WTC11 (cell line): Measurements from ENCODE around the gene BPHL. TPM values are rescaled to one million over a fixed set of nuclear protein-coding genes. Genes with fewer than 3 reads are reported as not detected.
A peak's percentile ranks its signal among the peaks of the same experiment; 100 is the strongest.

Experiments used
- ATAC-seq: fragments of 200-7000 bp; cut with Tn5 transposase; 2 replicates; pipeline ENCODE4 v1.10.0; 2021; ENCODE audit warnings: mild to moderate bottlenecking, moderate library complexity
- CTCF ChIA-PET: fragments of 300-600 bp; sonication (Branson Sonifier 250); formaldehyde crosslinking; loops from one replicate; lab custom pipeline; 2021; ENCODE audit warnings: antibody characterized with exemption; lab: Charles Lee
- POLR2A ChIA-PET: fragments of 350-600 bp; sonication (Branson Sonifier 250); formaldehyde crosslinking; loops from one replicate; lab custom pipeline; 2021; ENCODE audit warnings: antibody characterized with exemption; lab: Charles Lee
- DNase-seq: peaks from one replicate; pipeline ENCODE4 v3.0.0; 2021; ENCODE audit warnings: low spot score
- H3K27ac Mint-ChIP-seq: 2 replicates; pipeline ENCODE4 v1.8.0; 2021; ENCODE audit warnings: mixed read lengths
- H3K27me3 Mint-ChIP-seq: 2 replicates; pipeline ENCODE4 v1.8.0; 2021; ENCODE audit warnings: low read depth, mild to moderate bottlenecking, moderate library complexity, mixed read lengths
- H3K36me3 Mint-ChIP-seq: 2 replicates; pipeline ENCODE4 v1.8.0; 2021; ENCODE audit warnings: mixed read lengths
- H3K4me1 Mint-ChIP-seq: 2 replicates; pipeline ENCODE4 v1.8.0; 2022; ENCODE audit warnings: mixed read lengths
- H3K4me3 Mint-ChIP-seq: 2 replicates; pipeline ENCODE4 v1.8.0; 2021; ENCODE audit warnings: mild to moderate bottlenecking, moderate library complexity, mixed read lengths
- H3K9me3 Mint-ChIP-seq: 2 replicates; pipeline ENCODE4 v1.8.0; 2021; ENCODE audit warnings: mixed read lengths
- CBFB ChIP-seq: sonication (generic); formaldehyde crosslinking; IDR thresholded peaks from 2 replicates; pipeline ENCODE4 v1.8.1; 2022; ENCODE audit warnings: mild to moderate bottlenecking, low read depth, missing genetic modification reagents
- CREB1 ChIP-seq: sonication (generic); formaldehyde crosslinking; IDR thresholded peaks from 2 replicates; pipeline ENCODE4 v1.8.0; 2023; ENCODE audit warnings: mild to moderate bottlenecking, missing genetic modification reagents
- GABPB1 ChIP-seq: sonication (generic); formaldehyde crosslinking; IDR thresholded peaks from 2 replicates; pipeline ENCODE4 v1.8.1; 2023; ENCODE audit warnings: mild to moderate bottlenecking, missing genetic modification reagents
- GRHL2 ChIP-seq: fragments of 250-450 bp; sonication (Bioruptor Pico); IDR thresholded peaks from 2 replicates; pipeline ENCODE4 v1.8.0; 2022; ENCODE audit warnings: mild to moderate bottlenecking, moderate library complexity; ENCODE audit not compliant: insufficient replicate concordance, severe bottlenecking
- IRF1 ChIP-seq: sonication (generic); formaldehyde crosslinking; IDR thresholded peaks from 2 replicates; pipeline ENCODE4 v1.8.0; 2023; ENCODE audit warnings: missing genetic modification reagents
- JUN ChIP-seq: sonication (generic); formaldehyde crosslinking; IDR thresholded peaks from 2 replicates; pipeline ENCODE4 v1.8.0; 2023; ENCODE audit warnings: mild to moderate bottlenecking, missing genetic modification reagents
- MLX ChIP-seq: sonication (generic); formaldehyde crosslinking; IDR thresholded peaks from 2 replicates; pipeline ENCODE4 v1.8.1; 2023; ENCODE audit warnings: mild to moderate bottlenecking, missing genetic modification reagents, moderate library complexity
- MXD4 ChIP-seq: fragments of 250-450 bp; sonication (Bioruptor Pico); IDR thresholded peaks from 2 replicates; pipeline ENCODE4 v1.8.0; 2021; ENCODE audit warnings: mild to moderate bottlenecking, moderate library complexity, borderline replicate concordance
- RELA ChIP-seq: sonication (generic); formaldehyde crosslinking; IDR thresholded peaks from 2 replicates; pipeline ENCODE4 v1.8.1; 2022; ENCODE audit warnings: missing genetic modification reagents, mild to moderate bottlenecking, borderline replicate concordance
- SMAD3 ChIP-seq: sonication (generic); formaldehyde crosslinking; IDR thresholded peaks from 2 replicates; pipeline ENCODE4 v1.8.0; 2022; ENCODE audit warnings: missing genetic modification reagents, mild to moderate bottlenecking, borderline replicate concordance
- SMAD4 ChIP-seq: sonication (generic); formaldehyde crosslinking; IDR thresholded peaks from 2 replicates; pipeline ENCODE4 v1.8.0; 2022; ENCODE audit warnings: mild to moderate bottlenecking, missing genetic modification reagents
- SOX15 ChIP-seq: fragments of 250-450 bp; sonication (Bioruptor Pico); IDR thresholded peaks from 2 replicates; pipeline ENCODE4 v1.9.0; 2021; ENCODE audit warnings: mild to moderate bottlenecking
- SP1 ChIP-seq: sonication (generic); formaldehyde crosslinking; conservative IDR thresholded peaks from 2 replicates; pipeline ENCODE4 v1.8.1; 2022; ENCODE audit warnings: missing genetic modification reagents
- TCF7 ChIP-seq: sonication (generic); formaldehyde crosslinking; IDR thresholded peaks from 2 replicates; pipeline ENCODE4 v1.8.0; 2022; ENCODE audit warnings: mild to moderate bottlenecking, low read depth, missing genetic modification reagents, moderate library complexity
- TEAD4 ChIP-seq: sonication (generic); formaldehyde crosslinking; IDR thresholded peaks from 2 replicates; pipeline ENCODE4 v1.8.0; 2022; ENCODE audit warnings: mild to moderate bottlenecking, missing genetic modification reagents
- USF1 ChIP-seq: sonication (generic); formaldehyde crosslinking; IDR thresholded peaks from 2 replicates; pipeline ENCODE4 v1.8.0; 2022; ENCODE audit warnings: mild to moderate bottlenecking, missing genetic modification reagents
- USF2 ChIP-seq: sonication (generic); formaldehyde crosslinking; IDR thresholded peaks from 2 replicates; pipeline ENCODE4 v1.8.1; 2023; ENCODE audit warnings: mild to moderate bottlenecking, missing genetic modification reagents, moderate library complexity
- ZBTB21 ChIP-seq: sonication (generic); formaldehyde crosslinking; IDR thresholded peaks from 2 replicates; pipeline ENCODE4 v1.8.1; 2023; ENCODE audit warnings: mild to moderate bottlenecking, missing genetic modification reagents, borderline replicate concordance
- ZNF121 ChIP-seq: sonication (generic); formaldehyde crosslinking; IDR thresholded peaks from 2 replicates; pipeline ENCODE4 v1.8.0; 2023; ENCODE audit warnings: missing genetic modification reagents
- ZNF138 ChIP-seq: sonication (generic); formaldehyde crosslinking; conservative IDR thresholded peaks from 2 replicates; pipeline ENCODE4 v1.8.1; 2022; ENCODE audit warnings: mild to moderate bottlenecking, moderate library complexity, missing genetic modification reagents
- ZNF232 ChIP-seq: sonication (generic); formaldehyde crosslinking; IDR thresholded peaks from 2 replicates; pipeline ENCODE4 v1.8.0; 2022; ENCODE audit warnings: mild to moderate bottlenecking, missing genetic modification reagents
- ZNF396 ChIP-seq: fragments of 250-450 bp; sonication (Bioruptor Pico); IDR thresholded peaks from 2 replicates; pipeline ENCODE4 v1.8.0; 2021; ENCODE audit warnings: mild to moderate bottlenecking, moderate library complexity, borderline replicate concordance
- ZNF425 ChIP-seq: fragments of 250-450 bp; sonication (Bioruptor Pico); conservative IDR thresholded peaks from 2 replicates; pipeline ENCODE4 v1.9.0; 2021; ENCODE audit warnings: mild to moderate bottlenecking
- ZNF671 ChIP-seq: fragments of 250-450 bp; sonication (Bioruptor Pico); IDR thresholded peaks from 2 replicates; pipeline ENCODE4 v1.8.0; 2021; ENCODE audit warnings: mild to moderate bottlenecking
- total RNA-seq: library from RNA; stranded (reverse); gene quantifications from 3 replicates; pipeline ENCODE4 v1.2.3, GENCODE V29; 2021

The BPHL gene
- total RNA-seq, 1 experiment from 2014 or later: 29.7 TPM

- CTCF ChIA-PET: no interaction called here
- H3K9me3 Mint-ChIP-seq: no peaks in the 10 kb centered on the region
- H3K4me1 Mint-ChIP-seq: peaks cover 27% of the 10 kb centered on the region
- DNase-seq (no peak), ATAC-seq (peak; percentile 39)
- H3K27ac Mint-ChIP-seq: peak overlapping the region; percentile 75; the same call in 1 of the 2 replicates
- no peak overlapping the region for H3K4me3 Mint-ChIP-seq
- POLR2A ChIA-PET: no interaction called here
- no peak for TF ChIP-seq MXD4
- TF ChIP-seq JUN: no peak
- TF ChIP-seq TEAD4: no peak
- no peak for TF ChIP-seq ZBTB21
- no peak for TF ChIP-seq ZNF396 (CRISPR knock-in tag)
- no peak for TF ChIP-seq SMAD4 (CRISPR knock-in tag)
- no peak for TF ChIP-seq USF2 (CRISPR knock-in tag)
- no peak for TF ChIP-seq TCF7 (CRISPR knock-in tag)
- no peak for TF ChIP-seq ZNF121 (CRISPR knock-in tag)
- peaks cover 69% of the 10 kb centered on the region for H3K36me3 Mint-ChIP-seq
- H3K27me3 Mint-ChIP-seq: no peaks in the 10 kb centered on the region
Measured at GRCh38 chr6:3133515-3133914, 15.0 kb downstream of the BPHL start.

GRCh38 chr6:3135668-3136291 is 17.3 kb downstream of the BPHL start:
- DNase-seq (no peak), ATAC-seq (peak; percentile 17)
- CTCF ChIA-PET: interaction anchor here (1.9 kb wide), 1 partner anchor 116 kb away, joined by 9 read pairs; no protein-coding TSS in a partner anchor
- H3K27ac Mint-ChIP-seq: 0 out of 2 replicates have a peak overlapping the region, but pooled peaks have one; percentile 31
- no peaks in the 10 kb centered on the region for H3K9me3 Mint-ChIP-seq
- H3K4me1 Mint-ChIP-seq: peaks cover 27% of the 10 kb centered on the region
- TF ChIP-seq CBFB (CRISPR knock-in tag): no peak
- TF ChIP-seq IRF1: no peak
- 0 out of 2 replicates have a peak, but pooled peaks have one; percentile 9 for TF ChIP-seq GABPB1 (CRISPR knock-in tag)
- H3K27me3 Mint-ChIP-seq: no peaks in the 10 kb centered on the region
- peaks cover 73% of the 10 kb centered on the region for H3K36me3 Mint-ChIP-seq
- POLR2A ChIA-PET: no interaction called here
- no peak overlapping the region for H3K4me3 Mint-ChIP-seq

- Mint-ChIP-seq H3K4me3 (no peak overlapping the region), H3K27me3 (no peaks in the 10 kb centered on the region), H3K27ac (peak overlapping the region; percentile 41; the same call in 1 of the 2 replicates), H3K36me3 (peaks cover 70% of the 10 kb centered on the region), H3K9me3 (no peaks in the 10 kb centered on the region), H3K4me1 (peaks cover 27% of the 10 kb centered on the region)
- ATAC-seq: peak; percentile 27
- DNase-seq: no peak
- ChIA-PET POLR2A (no interaction called here), CTCF (interaction anchor here (1.9 kb wide), 1 partner anchor 115 kb away, joined by 9 read pairs; no protein-coding TSS in a partner anchor)
- TF ChIP-seq SP1 (CRISPR knock-in tag) (no peak), RELA (CRISPR knock-in tag) (no peak), MLX (CRISPR knock-in tag) (no peak), USF2 (CRISPR knock-in tag) (no peak), GRHL2 (CRISPR knock-in tag) (no peak), CREB1 (CRISPR knock-in tag) (no peak), IRF1 (no peak), ZNF232 (CRISPR knock-in tag) (no peak), ZNF671 (CRISPR knock-in tag) (no peak), ZNF121 (CRISPR knock-in tag) (no peak), ZNF425 (no peak), TCF7 (CRISPR knock-in tag) (no peak), SMAD3 (CRISPR knock-in tag) (no peak), ZNF138 (CRISPR knock-in tag) (no peak), USF1 (CRISPR knock-in tag) (no peak), SOX15 (CRISPR knock-in tag) (no peak)
Measured at GRCh38 chr6:3136292-3137011, 17.9 kb downstream of the BPHL start.
